NOMO-1 treated with dmso at 0.1 percent for 144 hours (cell line): Measurements from ENCODE around the gene TIGD1.

Source experiments
- DNase-seq: peaks from one replicate; lab custom pipeline; 2025; ENCODE audit not compliant: unreplicated experiment; lab: John Stamatoyannopoulos, UW

Gene TIGD1

GRCh38 chr2:232524771-232525170, 25.6 kb downstream of the TIGD1 start:
- DNase-seq = no peak

- DNase-seq = peak; percentile 19
Measured at GRCh38 chr2:232523682-232524597, 26.4 kb downstream of the TIGD1 start.

GRCh38 chr2:232523402-232523681, 27.0 kb downstream of the TIGD1 start:
- DNase-seq = no peak

- no peak for DNase-seq
Measured at GRCh38 chr2:232522623-232523401, 27.5 kb downstream of the TIGD1 start.

- DNase-seq = no peak
Measured at GRCh38 chr2:232521959-232522622, 28.3 kb downstream of the TIGD1 start.

- DNase-seq = no peak
Measured at GRCh38 chr2:232521098-232521497, 29.3 kb downstream of the TIGD1 start.

GRCh38 chr2:232520489-232520888, 29.9 kb downstream of the TIGD1 start:
- DNase-seq = no peak

GRCh38 chr2:232519581-232520438, 30.5 kb downstream of the TIGD1 start, which contains the start of gene PRSS56:
PRSS56 (plus strand) TSS chr2:232520388; CDS start chr2:232520599, 211 bp downstream.
- DNase-seq = no peak

- no peak for DNase-seq
Measured at GRCh38 chr2:232518844-232519243, 31.5 kb downstream of the TIGD1 start.

- no peak for DNase-seq
Measured at GRCh38 chr2:232516551-232516950, 33.8 kb downstream of the TIGD1 start.

- DNase-seq = no peak
Measured at GRCh38 chr2:232515639-232516038, 34.7 kb downstream of the TIGD1 start.

- no peak for DNase-seq
Measured at GRCh38 chr2:232513353-232513752, 37.0 kb downstream of the TIGD1 start.

- no peak for DNase-seq
Measured at GRCh38 chr2:232512602-232513001, 37.8 kb downstream of the TIGD1 start.

GRCh38 chr2:232511336-232511890, 38.9 kb downstream of the TIGD1 start:
- no peak for DNase-seq

GRCh38 chr2:232508251-232508650, 42.1 kb downstream of the TIGD1 start:
- no peak for DNase-seq

GRCh38 chr2:232506709-232507108, 43.6 kb downstream of the TIGD1 start:
- no peak for DNase-seq

- no peak for DNase-seq
Measured at GRCh38 chr2:232505856-232506255, 44.5 kb downstream of the TIGD1 start.

- no peak for DNase-seq
Measured at GRCh38 chr2:232504438-232504837, 45.9 kb downstream of the TIGD1 start.

- no peak for DNase-seq
Measured at GRCh38 chr2:232503809-232504323, 46.5 kb downstream of the TIGD1 start.
